HepG2 (cell line): ENCODE results near the gene OAF. TPM values are rescaled to one million over a fixed set of nuclear protein-coding genes. Genes with fewer than 3 reads are reported as not detected.
A peak's percentile ranks its signal among the peaks of the same experiment; 100 is the strongest.

Experiments
- ATAC-seq: fragments of 200-7000 bp; cut with Tn5 transposase; 3 replicates; pipeline ENCODE4 v1.9.1; 2020; ENCODE audit warnings: mild to moderate bottlenecking, moderate library complexity
- BruUV-seq: library from RNA; stranded (reverse); fragments of 400-500 nt; replicated peaks from 2 replicates; lab custom pipeline; 2021; lab: Mats Ljungman, UMichigan
- CTCF ChIA-PET: fragments of 300-600 bp; formaldehyde crosslinking; extraction: SDS; loops from one replicate; lab custom pipeline; 2021; ENCODE audit warnings: low total read pairs, inconsistent platforms, low intra/inter-chr PET ratio; lab: Yijun Ruan, JAX
- POLR2A ChIA-PET: fragments of 350-600 bp; sonication (Branson Sonifier 250); formaldehyde crosslinking; loops from one replicate; lab custom pipeline; 2020; ENCODE audit warnings: antibody characterized with exemption, inconsistent platforms; lab: Yijun Ruan, JAX
- DNase-seq: peaks from one replicate; pipeline ENCODE4 v3.0.0-alpha.2; 2015; ENCODE audit warnings: low spot score
- FAIRE-seq: peaks from 3 replicates; lab custom pipeline; 2011; peaks lifted over from hg19 to GRCh38; lab: Jason Lieb, UNC
- H2AFZ ChIP-seq: one replicate; pipeline ENCODE4 v1.6.1; 2011; ENCODE audit warnings: low read length, inconsistent platforms
- H3K27ac ChIP-seq: fragments of 300-600 bp; 3 replicates; pipeline ENCODE4 v1.8.0; 2011; ENCODE audit warnings: mixed run types, mild to moderate bottlenecking, mixed read lengths, low read length, inconsistent platforms; ENCODE audit not compliant: insufficient read depth; ENCODE audit errors: extremely low read length
- H3K27me3 ChIP-seq, 2 experiments: fragments of 200-600 bp in 1 of 2; 2 replicates in 1 of 2; 3 replicates in 1 of 2; pipeline versions ENCODE4 v1.6.0 to v1.8.0; 2011; ENCODE audit warnings: low read length in 2 of 2, mild to moderate bottlenecking in 2 of 2, moderate library complexity in 2 of 2, inconsistent platforms in 1 of 2; ENCODE audit not compliant: insufficient read depth in 2 of 2, control insufficient read depth in 1 of 2
- H3K36me3 ChIP-seq, 2 experiments: fragments of 200-600 bp in 1 of 2; replicated peaks in 1 of 2; 2 replicates in 1 of 2; 3 replicates in 1 of 2; pipeline versions ENCODE4 v1.5.1 to v1.8.0; 2011; ENCODE audit warnings: low read length in 2 of 2, inconsistent platforms in 1 of 2; ENCODE audit not compliant: insufficient read depth in 2 of 2, control insufficient read depth in 1 of 2
- H3K4me1 ChIP-seq: 2 replicates; pipeline ENCODE4 v1.5.1; 2012; ENCODE audit warnings: low read length, inconsistent platforms; ENCODE audit not compliant: insufficient read depth
- H3K4me2 ChIP-seq: 2 replicates; pipeline ENCODE4 v1.6.0; 2011; ENCODE audit warnings: low read depth, low read length, inconsistent platforms
- H3K4me3 ChIP-seq, 3 experiments: fragments of 200-600 bp in 1 of 3; sonication (generic), shearing (Covaris generic) in 1 of 3; replicated peaks in 1 of 3; 2 replicates each; pipeline ENCODE4 v1.5.1; 2011 to 2016; ENCODE audit warnings: low read length in 3 of 3, inconsistent platforms in 2 of 3, low read depth in 2 of 3, mild to moderate bottlenecking in 2 of 3, control low read depth in 1 of 3, mixed read lengths in 1 of 3; ENCODE audit not compliant: insufficient read depth in 1 of 3
- H3K79me2 ChIP-seq: one replicate; pipeline ENCODE4 v1.6.1; 2011; ENCODE audit warnings: low read length, inconsistent platforms; ENCODE audit not compliant: insufficient read depth
- H3K9ac ChIP-seq: 2 replicates; pipeline ENCODE4 v1.6.0; 2011; ENCODE audit warnings: mild to moderate bottlenecking, low read depth, low read length, inconsistent platforms; ENCODE audit not compliant: insufficient read depth
- H3K9me3 ChIP-seq: 2 replicates; pipeline ENCODE4 v1.5.1; 2012; ENCODE audit warnings: mild to moderate bottlenecking, low read length
- H4K20me1 ChIP-seq: 2 replicates; pipeline ENCODE4 v1.6.0; 2011; ENCODE audit warnings: inconsistent platforms, mild to moderate bottlenecking, low read length, moderate library complexity; ENCODE audit not compliant: insufficient read depth
- ATF7 ChIP-seq, 2 experiments: fragments of 450-650 bp in 1 of 2; sonication (generic) in 1 of 2; formaldehyde crosslinking in 1 of 2; IDR thresholded peaks; 2 replicates each; pipeline versions ENCODE4 v1.4.0 to v1.6.1; 2016 to 2020; ENCODE audit warnings: antibody characterized with exemption in 1 of 2, mild to moderate bottlenecking in 1 of 2, missing genetic modification reagents in 1 of 2
- CTCF ChIP-seq: sonication (generic); formaldehyde crosslinking; IDR thresholded peaks from 2 replicates; pipeline ENCODE4 v1.5.0; 2020; ENCODE audit warnings: mild to moderate bottlenecking, missing genetic modification reagents, moderate library complexity
- HINFP ChIP-seq: sonication (generic); formaldehyde crosslinking; IDR thresholded peaks from 2 replicates; pipeline ENCODE4 v1.4.0; 2020; ENCODE audit warnings: low read depth, mild to moderate bottlenecking, missing genetic modification reagents
- KLF16 ChIP-seq, 2 experiments: sonication (generic) in 1 of 2; formaldehyde crosslinking in 1 of 2; IDR thresholded peaks; 2 replicates each; pipeline versions ENCODE4 v1.6.1 to v1.8.0; 2016 to 2023; ENCODE audit warnings: missing genetic modification reagents in 2 of 2, missing compliant biosample characterization in 1 of 2
- SKI ChIP-seq: fragments of 450-650 bp; IDR thresholded peaks from one replicate; pipeline ENCODE4 v1.6.1; 2018; ENCODE audit warnings: mild to moderate bottlenecking; ENCODE audit not compliant: partially characterized antibody
- SMARCE1 ChIP-seq: fragments of 450-650 bp; IDR thresholded peaks from 2 replicates; pipeline ENCODE4 v1.6.1; 2017; ENCODE audit warnings: borderline replicate concordance
- TBL1XR1 ChIP-seq: fragments of 150-350 bp; IDR thresholded peaks from 2 replicates; pipeline ENCODE4 v1.6.1; 2014; ENCODE audit warnings: borderline replicate concordance, low read length; ENCODE audit not compliant: partially characterized antibody
- ZBTB1 ChIP-seq: sonication (generic); formaldehyde crosslinking; IDR thresholded peaks from 2 replicates; pipeline ENCODE4 v1.4.0; 2020; ENCODE audit warnings: missing genetic modification reagents, borderline replicate concordance
- ZBTB4 ChIP-seq: sonication (generic); formaldehyde crosslinking; IDR thresholded peaks from 2 replicates; pipeline ENCODE4 v1.4.0; 2020; ENCODE audit warnings: missing genetic modification reagents, mild to moderate bottlenecking, borderline replicate concordance
- ZBTB7A ChIP-seq: sonication (generic); formaldehyde crosslinking; IDR thresholded peaks from 2 replicates; pipeline ENCODE4 v1.8.0; 2022; ENCODE audit warnings: mild to moderate bottlenecking, missing genetic modification reagents
- ZIK1 ChIP-seq: sonication (generic); formaldehyde crosslinking; IDR thresholded peaks from 2 replicates; pipeline ENCODE4 v1.5.0; 2020; ENCODE audit warnings: mild to moderate bottlenecking, low read depth, missing genetic modification reagents, borderline replicate concordance
- ZNF414 ChIP-seq: sonication (generic); formaldehyde crosslinking; IDR thresholded peaks from 2 replicates; pipeline ENCODE4 v1.5.0; 2020; ENCODE audit warnings: missing genetic modification reagents
- ZNF564 ChIP-seq: sonication (generic); formaldehyde crosslinking; IDR thresholded peaks from 2 replicates; pipeline ENCODE4 v1.8.1; 2023; ENCODE audit warnings: mild to moderate bottlenecking, missing genetic modification reagents
- WGBS: methylation state at CpG from one replicate; pipeline ENCODE4 v1.1.6; 2017; ENCODE audit warnings: low lambda C conversion rate; 5-methylcytosine and 5-hydroxymethylcytosine counted together
- in situ Hi-C: cut with HindIII; loops from 2 replicates; pipeline ENCODE4 v1.10.0; 2017; ENCODE audit warnings: low pct_unique_long_range_greater_than_20kb; ENCODE audit not compliant: extremely low pct_ligation_motif_present
- intact Hi-C: fragments of 100-400 bp; cut with micrococcal nuclease; formaldehyde crosslinking; loops from one replicate; pipeline ENCODE4 v1.10.0; 2022; ENCODE audit not compliant: unreplicated experiment
- polyA plus RNA-seq, 8 experiments: library from polyadenylated mRNA; depleted of rRNA in 3 of 8; stranded (reverse) in 7 of 8; unstranded in 1 of 8; fragments of >200 nt; fragmentation: Illumina TruSeq in 4 of 8; extraction: Trizol in 4 of 8; gene quantifications; 2 replicates each; pipeline versions ENCODE4 v1.2.1 to v1.2.3, GENCODE V29; 2011 to 2016; ENCODE audit warnings: low read depth in 4 of 8, missing spikeins in 1 of 8, mixed read lengths in 1 of 8; ENCODE audit not compliant: insufficient read depth in 1 of 8
- total RNA-seq, 5 experiments: library from RNA; depleted of rRNA; stranded (reverse); fragments of >200 nt; fragmentation: Illumina TruSeq; extraction: Trizol; gene quantifications; 2 replicates each; pipeline ENCODE4 v1.2.3, GENCODE V29; 2016; ENCODE audit warnings: low read depth in 1 of 5

Gene OAF
- total and polyA plus RNA-seq, 2 of the 13 experiments (the other 11 are each of a cell fraction or from before 2014, with no cell fraction given), result 63.7 to 94.6 TPM

GRCh38 chr11:120192831-120193625 lies 17.8 kb upstream of the OAF start:
- no peaks in the 10 kb centered on the region for H4K20me1 ChIP-seq
- H3K27ac ChIP-seq, result peak overlapping the region; percentile 54
- BruUV-seq, result no TSS peak
- no peaks in the 10 kb centered on the region for H3K27me3 ChIP-seq
- peaks cover 97% of the 10 kb centered on the region for H3K4me1 ChIP-seq
- in situ Hi-C loops (no loop called here), intact Hi-C loops (loop anchor here (1.0 kb wide), 1 partner anchor 8 kb away; no protein-coding TSS in a partner anchor)
- WGBS, result 8% methylated on average over 6 of the region's 15 CpGs
- no peaks in the 10 kb centered on the region for H3K9me3 ChIP-seq
- H3K9ac ChIP-seq, result peak overlapping the region; percentile 60
- H3K79me2 ChIP-seq, result no peaks in the 10 kb centered on the region
- FAIRE-seq (peak; percentile 80), ATAC-seq (peak; percentile 60), DNase-seq (peak; percentile 73)
- H3K4me2 ChIP-seq, result peak overlapping the region; percentile 71
- no peak overlapping the region for H2AFZ ChIP-seq
- CTCF ChIA-PET, result no interaction called here
- POLR2A ChIA-PET, result interaction anchor here (0.8 to 3.5 kb wide), 5 partner anchors 9 to 143 kb away, joined by 3 to 33 read pairs (median 4); partner anchors contain the start of gene ARHGEF12
- peak overlapping the region; percentile 1 to 58 (median 38); a peak in 3 of 6 replicates for H3K4me3 ChIP-seq
- no peaks in the 10 kb centered on the region for H3K36me3 ChIP-seq
- no peak for TF ChIP-seq ATF7 (IDR thresholded peaks at IDR 0.05)
- TF ChIP-seq ATF7 (CRISPR knock-in tag; IDR thresholded peaks at IDR 0.05), result no peak
- no peak for TF ChIP-seq SMARCE1
- peak; percentile 64 for TF ChIP-seq CTCF
- TF ChIP-seq ZBTB1 (CRISPR knock-in tag), result no peak
- peak; percentile 95 for TF ChIP-seq SKI
- TF ChIP-seq ZBTB4 (CRISPR knock-in tag), result peak; percentile 87
- TF ChIP-seq KLF16 (CRISPR knock-in tag; IDR thresholded peaks at IDR 0.05), result no peak
- 0 out of 2 replicates have a peak, but pooled peaks have one; percentile 39 for TF ChIP-seq HINFP (CRISPR knock-in tag)
- no peak for TF ChIP-seq TBL1XR1
- TF ChIP-seq ZBTB7A, result peak; percentile 72; the same call in 1 of the 2 replicates
- TF ChIP-seq ZNF564 (CRISPR knock-in tag), result peak; percentile 61; the same call in 1 of the 2 replicates
- TF ChIP-seq ZNF414 (CRISPR knock-in tag), result peak; percentile 69; the same call in 1 of the 2 replicates
- TF ChIP-seq ZIK1 (CRISPR knock-in tag), result 0 out of 2 replicates have a peak, but pooled peaks have one; percentile 28
